Naive thymus-derived CD8-positive, alpha-beta T cell (primary cell): ENCODE results near the gene CAVIN1. TPM values are rescaled to one million over a fixed set of nuclear protein-coding genes. Genes with fewer than 3 reads are reported as not detected.

ENCODE experiments used
- ATAC-seq, 2 donors: fragments of 150-1000 bp; cut with Tn5 transposase in 1 of 2; sonication (Bioruptor Pico), chemical (Tn5 transposase) in 1 of 2; 1 replicate in 1 of 2; 2 replicates in 1 of 2; pipeline ENCODE4 v1.10.0; 2021; ENCODE audit warnings: mild to moderate bottlenecking in 2 of 2, moderate library complexity in 2 of 2
- POLR2A ChIA-PET: fragments of 350-600 bp; sonication (Branson Sonifier 250); formaldehyde crosslinking; loops from one replicate; lab custom pipeline; 2021; ENCODE audit warnings: antibody characterized with exemption; lab: Charles Lee
- DNase-seq, 10 donors: peaks; one replicate each; pipeline versions ENCODE4 v3.0.0 to v3.0.0-alpha.2; 2020 to 2022
- H3K27ac Mint-ChIP-seq, 10 donors: one replicate each; pipeline ENCODE4 v1.8.0; 2020 to 2022; ENCODE audit warnings: mild to moderate bottlenecking in 10 of 10, mixed read lengths in 10 of 10, moderate library complexity in 4 of 10, inconsistent platforms in 1 of 10
- H3K27me3 Mint-ChIP-seq, 5 donors: one replicate each; pipeline ENCODE4 v1.8.0; 2021 to 2022; ENCODE audit warnings: mixed read lengths in 5 of 5
- H3K36me3 Mint-ChIP-seq, 3 donors: one replicate each; pipeline ENCODE4 v1.8.0; 2020 to 2022; ENCODE audit warnings: mixed read lengths in 3 of 3, mild to moderate bottlenecking in 2 of 3, inconsistent platforms in 1 of 3
- H3K4me1 Mint-ChIP-seq, 4 donors: one replicate each; pipeline ENCODE4 v1.8.0; 2021 to 2022; ENCODE audit warnings: mixed read lengths in 4 of 4
- H3K4me3 Mint-ChIP-seq, 10 donors: one replicate each; pipeline ENCODE4 v1.8.0; 2020 to 2022; ENCODE audit warnings: mild to moderate bottlenecking in 10 of 10, mixed read lengths in 10 of 10, moderate library complexity in 6 of 10, inconsistent platforms in 1 of 10
- H3K9me3 Mint-ChIP-seq, 9 donors: one replicate each; pipeline ENCODE4 v1.8.0; 2020 to 2022; ENCODE audit warnings: mixed read lengths in 9 of 9, mild to moderate bottlenecking in 3 of 9, inconsistent platforms in 1 of 9, moderate library complexity in 1 of 9
- polyA plus RNA-seq, 3 donors: library from polyadenylated mRNA; unstranded; fragments of 300-500 nt; fragmentation: Illumina TruSeq; gene quantifications; one replicate each; pipeline ENCODE4 v1.2.3, GENCODE V29; 2021
- total RNA-seq, 8 experiments: library from RNA in 2 of 8; stranded (reverse) in 2 of 8; gene quantifications; one replicate each; pipeline ENCODE4 v1.2.3 and lab custom pipeline; 2021 to 2026

CAVIN1 gene
- total and polyA plus RNA-seq, 5 experiments from 2014 or later: 0.03 TPM; not detected in 4

- H3K4me3 Mint-ChIP-seq: no peak overlapping the region
- no peaks in the 10 kb centered on the region for H3K27me3 Mint-ChIP-seq
- ATAC-seq: no peak
- H3K36me3 Mint-ChIP-seq: no peaks in the 10 kb centered on the region
- no peaks in the 10 kb centered on the region for H3K9me3 Mint-ChIP-seq
- POLR2A ChIA-PET: interaction anchor here (1.1 kb wide), 1 partner anchor 100 kb away, joined by 5 read pairs; no protein-coding TSS in a partner anchor
- no peak overlapping the region for H3K27ac Mint-ChIP-seq
- no peak for DNase-seq
- peaks cover 14 to 30% (median 28%) of the 10 kb centered on the region in 4 donors for H3K4me1 Mint-ChIP-seq
Measured at GRCh38 chr17:42411361-42411760, 11.7 kb downstream of the CAVIN1 start.

- DNase-seq (no peak), ATAC-seq (no peak)
- Mint-ChIP-seq H3K36me3 (no peaks in the 10 kb centered on the region), H3K9me3 (no peaks in the 10 kb centered on the region), H3K27me3 (no peaks in the 10 kb centered on the region), H3K27ac (no peak overlapping the region), H3K4me1 (peaks cover 13 to 27% (median 26%) of the 10 kb centered on the region in 4 donors), H3K4me3 (no peak overlapping the region)
- POLR2A ChIA-PET: no interaction called here
Measured at GRCh38 chr17:42410319-42410685, 12.8 kb downstream of the CAVIN1 start.

- no peaks in the 10 kb centered on the region for H3K27me3 Mint-ChIP-seq
- no peak overlapping the region for H3K27ac Mint-ChIP-seq
Measured at GRCh38 chr17:42409523-42410318, 13.3 kb downstream of the CAVIN1 start.

GRCh38 chr17:42408061-42408460, 15.0 kb downstream of the CAVIN1 start:
- H3K4me1 Mint-ChIP-seq: peaks cover 9 to 20% (median 15%) of the 10 kb centered on the region in 4 donors
- no peak overlapping the region for H3K4me3 Mint-ChIP-seq
- POLR2A ChIA-PET: interaction anchor here (0.7 to 4.6 kb wide), 5 partner anchors 14 to 94 kb away, joined by 3 to 39 read pairs (median 28); partner anchors contain the start of gene STAT3
- no peaks in the 10 kb centered on the region for H3K9me3 Mint-ChIP-seq
- no peaks in the 10 kb centered on the region for H3K27me3 Mint-ChIP-seq
- no peak for DNase-seq
- no peaks in the 10 kb centered on the region for H3K36me3 Mint-ChIP-seq
- no peak overlapping the region for H3K27ac Mint-ChIP-seq
- ATAC-seq: no peak

More at GRCh38 chr17:42409523-42410318, 13.3 kb downstream of the CAVIN1 start:
- ATAC-seq (no peak), DNase-seq (no peak)
- peaks cover 9 to 22% (median 20%) of the 10 kb centered on the region in 4 donors for H3K4me1 Mint-ChIP-seq
- H3K36me3 Mint-ChIP-seq: no peaks in the 10 kb centered on the region
- H3K4me3 Mint-ChIP-seq: no peak overlapping the region
- POLR2A ChIA-PET: no interaction called here
- no peaks in the 10 kb centered on the region for H3K9me3 Mint-ChIP-seq

- Mint-ChIP-seq H3K36me3 (no peaks in the 10 kb centered on the region), H3K4me3 (peak overlapping the region in 6 of 10 donors; percentile 4 to 71 (median 18)), H3K4me1 (peaks cover 10 to 21% (median 17%) of the 10 kb centered on the region in 4 donors), H3K27ac (peak overlapping the region; percentile 10 to 89 (median 60)), H3K9me3 (no peaks in the 10 kb centered on the region), H3K27me3 (no peaks in the 10 kb centered on the region)
- POLR2A ChIA-PET: interaction anchor here (0.6 to 4.6 kb wide), 7 partner anchors 15 to 718 kb away, joined by 3 to 39 read pairs (median 4); partner anchors contain the start of gene STAT3
- DNase-seq: peak in 8 of 10 donors; percentile 40 to 81 (median 60)
- ATAC-seq: peak; percentile 88 to 91
Measured at GRCh38 chr17:42407289-42407836, 15.7 kb downstream of the CAVIN1 start.

- POLR2A ChIA-PET: interaction anchor here (0.6 to 4.6 kb wide), 9 partner anchors 15 to 717 kb away, joined by 3 to 39 read pairs (median 4); partner anchors contain the start of gene STAT3
- no peaks in the 10 kb centered on the region for H3K9me3 Mint-ChIP-seq
- H3K4me3 Mint-ChIP-seq: peak overlapping the region in 1 of 10 donors; percentile 8
- ATAC-seq (no peak), DNase-seq (no peak)
- H3K27ac Mint-ChIP-seq: peak overlapping the region in 5 of 10 donors; percentile 20 to 89 (median 39)
- H3K4me1 Mint-ChIP-seq: peaks cover 10 to 21% (median 19%) of the 10 kb centered on the region in 4 donors
- no peaks in the 10 kb centered on the region for H3K36me3 Mint-ChIP-seq
- no peaks in the 10 kb centered on the region for H3K27me3 Mint-ChIP-seq
Measured at GRCh38 chr17:42406615-42407288, 16.3 kb downstream of the CAVIN1 start.

- Mint-ChIP-seq H3K27me3 (no peaks in the 10 kb centered on the region), H3K36me3 (no peaks in the 10 kb centered on the region), H3K4me3 (peak overlapping the region in 2 of 10 donors; percentile 8 to 22), H3K4me1 (peaks cover 10 to 21% (median 20%) of the 10 kb centered on the region in 4 donors), H3K27ac (peak overlapping the region in 5 of 10 donors; percentile 33 to 61 (median 53)), H3K9me3 (no peaks in the 10 kb centered on the region)
- ATAC-seq (peak; percentile 85 to 86), DNase-seq (peak; percentile 70 to 88 (median 80))
- POLR2A ChIA-PET: interaction anchor here (0.7 to 4.6 kb wide), 10 partner anchors 10 to 717 kb away, joined by 3 to 39 read pairs (median 5); partner anchors contain the start of gene STAT3
Measured at GRCh38 chr17:42405963-42406495, 17.0 kb downstream of the CAVIN1 start.

- Mint-ChIP-seq H3K9me3 (no peaks in the 10 kb centered on the region), H3K4me3 (no peak overlapping the region), H3K27ac (no peak overlapping the region), H3K4me1 (peaks cover 15 to 27% (median 26%) of the 10 kb centered on the region in 4 donors), H3K36me3 (no peaks in the 10 kb centered on the region), H3K27me3 (no peaks in the 10 kb centered on the region)
- POLR2A ChIA-PET: interaction anchor here (0.6 to 4.6 kb wide), 7 partner anchors 16 to 431 kb away, joined by 3 to 39 read pairs (median 6); partner anchors contain the start of gene STAT3
- no peak for ATAC-seq
- no peak for DNase-seq
Measured at GRCh38 chr17:42405076-42405475, 18.0 kb downstream of the CAVIN1 start.

- no peaks in the 10 kb centered on the region for H3K9me3 Mint-ChIP-seq
- no peaks in the 10 kb centered on the region for H3K27me3 Mint-ChIP-seq
- DNase-seq (no peak), ATAC-seq (no peak)
- H3K36me3 Mint-ChIP-seq: no peaks in the 10 kb centered on the region
- peak overlapping the region in 1 of 10 donors; percentile 11 for H3K27ac Mint-ChIP-seq
- POLR2A ChIA-PET: interaction anchor here (3.5 to 4.6 kb wide), 3 partner anchors 15 to 91 kb away, joined by 17 to 39 read pairs (median 28); partner anchors contain the start of gene STAT3
- no peak overlapping the region for H3K4me3 Mint-ChIP-seq
- H3K4me1 Mint-ChIP-seq: peaks cover 18 to 32% (median 30%) of the 10 kb centered on the region in 4 donors
Measured at GRCh38 chr17:42404326-42405055, 18.6 kb downstream of the CAVIN1 start.

- Mint-ChIP-seq H3K36me3 (no peaks in the 10 kb centered on the region), H3K4me3 (no peak overlapping the region), H3K27me3 (no peaks in the 10 kb centered on the region), H3K9me3 (no peaks in the 10 kb centered on the region), H3K4me1 (peaks cover 18 to 36% (median 32%) of the 10 kb centered on the region in 4 donors), H3K27ac (peak overlapping the region in 2 of 10 donors; percentile 73 to 86)
- POLR2A ChIA-PET: interaction anchor here (0.7 to 3.5 kb wide), 8 partner anchors 9 to 377 kb away, joined by 3 to 17 read pairs (median 3); partner anchors contain the start of genes DHX58 and STAT3
- ATAC-seq: peak; percentile 12 to 51
- DNase-seq: peak in 8 of 10 donors; percentile 25 to 67 (median 44)
Measured at GRCh38 chr17:42403150-42403549, 19.9 kb downstream of the CAVIN1 start.

GRCh38 chr17:42402117-42402516, 20.9 kb downstream of the CAVIN1 start:
- H3K9me3 Mint-ChIP-seq: no peaks in the 10 kb centered on the region
- POLR2A ChIA-PET: interaction anchor here (0.6 to 3.5 kb wide), 4 partner anchors 13 to 117 kb away, joined by 3 to 17 read pairs (median 4); no protein-coding TSS in a partner anchor
- no peaks in the 10 kb centered on the region for H3K36me3 Mint-ChIP-seq
- DNase-seq: no peak
- H3K4me1 Mint-ChIP-seq: peaks cover 13 to 31% (median 25%) of the 10 kb centered on the region in 4 donors
- H3K27ac Mint-ChIP-seq: peak overlapping the region in 3 of 10 donors; percentile 39 to 77 (median 45)
- H3K4me3 Mint-ChIP-seq: peak overlapping the region in 1 of 10 donors; percentile 18
- no peaks in the 10 kb centered on the region for H3K27me3 Mint-ChIP-seq
- ATAC-seq: no peak
